ENCODE results near the gene CCDC185. TPM values are rescaled to one million over a fixed set of nuclear protein-coding genes. Genes with fewer than 3 reads are reported as not detected.

CCDC185 gene
- total and polyA plus RNA-seq, 10 donors: not detected

DNA sequence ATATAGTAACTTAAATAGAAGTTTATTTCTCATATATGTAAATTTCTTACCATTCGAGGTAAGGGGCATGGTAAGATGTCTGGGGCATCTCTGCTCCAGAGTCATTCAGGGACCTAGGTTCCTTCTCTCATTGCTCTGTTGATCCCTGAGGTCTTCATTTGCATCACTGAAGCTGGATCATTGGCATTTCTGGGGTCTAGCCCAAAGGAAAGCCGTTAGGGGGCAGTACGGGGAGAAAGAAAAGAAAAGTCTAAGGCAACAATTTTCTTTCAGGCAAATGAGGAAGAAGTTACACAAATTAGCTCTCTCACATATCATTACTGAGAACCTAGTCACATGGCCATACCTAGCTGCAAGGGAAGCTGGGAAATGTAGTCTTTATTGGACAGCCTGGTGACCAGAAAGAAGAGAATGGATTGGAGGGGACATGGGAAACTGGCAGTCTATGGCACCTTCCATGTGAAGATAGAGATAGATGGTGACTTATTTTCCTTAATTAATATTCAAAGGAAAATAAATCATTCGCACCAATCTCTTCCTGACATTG, 19.1 kb upstream of the CCDC185 start:
- TF ChIP-seq, protein P1, sequence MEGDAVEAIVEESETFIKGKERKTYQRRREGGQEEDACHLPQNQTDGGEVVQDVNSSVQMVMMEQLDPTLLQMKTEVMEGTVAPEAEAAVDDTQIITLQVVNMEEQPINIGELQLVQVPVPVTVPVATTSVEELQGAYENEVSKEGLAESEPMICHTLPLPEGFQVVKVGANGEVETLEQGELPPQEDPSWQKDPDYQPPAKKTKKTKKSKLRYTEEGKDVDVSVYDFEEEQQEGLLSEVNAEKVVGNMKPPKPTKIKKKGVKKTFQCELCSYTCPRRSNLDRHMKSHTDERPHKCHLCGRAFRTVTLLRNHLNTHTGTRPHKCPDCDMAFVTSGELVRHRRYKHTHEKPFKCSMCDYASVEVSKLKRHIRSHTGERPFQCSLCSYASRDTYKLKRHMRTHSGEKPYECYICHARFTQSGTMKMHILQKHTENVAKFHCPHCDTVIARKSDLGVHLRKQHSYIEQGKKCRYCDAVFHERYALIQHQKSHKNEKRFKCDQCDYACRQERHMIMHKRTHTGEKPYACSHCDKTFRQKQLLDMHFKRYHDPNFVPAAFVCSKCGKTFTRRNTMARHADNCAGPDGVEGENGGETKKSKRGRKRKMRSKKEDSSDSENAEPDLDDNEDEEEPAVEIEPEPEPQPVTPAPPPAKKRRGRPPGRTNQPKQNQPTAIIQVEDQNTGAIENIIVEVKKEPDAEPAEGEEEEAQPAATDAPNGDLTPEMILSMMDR (IDR thresholded peaks at IDR 0.05 in 8 of 11, conservative IDR thresholded peaks at IDR 0.05 in 3 of 11): no peak
- TF ChIP-seq POLR2AphosphoS5 (IDR thresholded peaks at IDR 0.05) (no peak), POLR2A (IDR thresholded peaks at IDR 0.05) (no peak)
- H3K27ac ChIP-seq: no peak overlapping the region
- peaks cover 0 to 17% (median 0%) of the 10 kb centered on the region in 7 donors for H3K27me3 ChIP-seq (replicated peaks in 1 of 7)
- intact Hi-C loops (cut with DNase I; ENCODE audit: low total_unique reads): no loop called here
- 76 to 87% (median 82%) methylated on average over 4 of the region's 4 CpGs for WGBS, 5 donors
- no peaks in the 10 kb centered on the region for H3K36me3 ChIP-seq
- DNase-seq: no peak
- H3K9me3 ChIP-seq: peaks cover 0 to 20% (median 10%) of the 10 kb centered on the region in 8 donors
- H3K4me1 ChIP-seq: no peaks in the 10 kb centered on the region
- H3K4me3 ChIP-seq: no peak overlapping the region

DNA sequence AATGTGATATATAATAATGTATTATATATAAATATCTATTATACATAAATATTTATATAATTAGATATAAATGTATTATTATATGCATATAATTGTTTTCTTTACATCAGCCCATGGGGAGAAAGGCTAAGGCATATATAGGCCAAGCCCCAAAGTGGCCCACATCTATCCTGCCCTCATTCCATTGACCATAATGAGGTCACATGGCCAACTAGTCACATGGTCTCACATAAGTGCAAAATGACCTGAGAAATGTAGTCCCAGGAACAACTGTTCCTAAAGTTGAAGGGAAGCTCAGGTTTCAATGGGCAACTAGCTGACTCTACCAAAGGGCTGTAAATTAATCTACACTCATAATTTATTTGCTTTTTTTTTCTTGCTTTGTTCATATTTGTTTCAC, 14.5 kb upstream of the CCDC185 start:
- Histone ChIP-seq H3K36me3 (no peaks in the 10 kb centered on the region), H3K27me3 (replicated peaks in 1 of 7) (peaks cover 0 to 19% (median 0%) of the 10 kb centered on the region in 7 donors), H3K9me3 (peaks cover 0 to 15% (median 10%) of the 10 kb centered on the region in 8 donors), H3K4me1 (no peaks in the 10 kb centered on the region), H3K4me3 (no peak overlapping the region), H3K27ac (no peak overlapping the region)
- intact Hi-C loops (cut with DNase I; ENCODE audit: low total_unique reads): no loop called here
- no peak for TF ChIP-seq POLR2A (IDR thresholded peaks at IDR 0.05)
- TF ChIP-seq, protein P1 (IDR thresholded peaks at IDR 0.05 in 8 of 11, conservative IDR thresholded peaks at IDR 0.05 in 3 of 11): no peak
- TF ChIP-seq POLR2AphosphoS5 (IDR thresholded peaks at IDR 0.05): no peak
- DNase-seq: no peak

DNA sequence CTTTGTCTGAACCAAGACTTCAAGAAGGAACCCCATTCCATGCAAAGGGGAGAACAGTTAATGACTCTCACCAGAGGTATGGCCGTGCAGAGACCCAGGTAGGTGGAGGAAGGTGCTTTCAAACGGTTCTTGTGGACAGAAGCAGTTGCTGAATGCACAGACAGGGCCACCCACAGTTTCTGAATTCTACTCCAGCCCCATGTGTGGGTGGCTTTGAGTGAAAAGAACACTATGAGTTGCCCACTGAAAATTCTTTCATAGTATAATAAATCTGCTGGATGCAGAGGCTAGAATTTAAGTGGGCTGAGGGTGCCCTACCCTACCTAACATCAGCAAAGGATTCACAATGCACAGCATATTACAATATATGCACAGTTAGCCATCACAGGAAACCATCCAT, 7.2 kb upstream of the CCDC185 start:
- intact Hi-C loops (cut with DNase I; ENCODE audit: low total_unique reads): no loop called here
- 52 to 76% (median 72%) methylated on average over 2 of the region's 2 CpGs for WGBS, 5 donors

DNA sequence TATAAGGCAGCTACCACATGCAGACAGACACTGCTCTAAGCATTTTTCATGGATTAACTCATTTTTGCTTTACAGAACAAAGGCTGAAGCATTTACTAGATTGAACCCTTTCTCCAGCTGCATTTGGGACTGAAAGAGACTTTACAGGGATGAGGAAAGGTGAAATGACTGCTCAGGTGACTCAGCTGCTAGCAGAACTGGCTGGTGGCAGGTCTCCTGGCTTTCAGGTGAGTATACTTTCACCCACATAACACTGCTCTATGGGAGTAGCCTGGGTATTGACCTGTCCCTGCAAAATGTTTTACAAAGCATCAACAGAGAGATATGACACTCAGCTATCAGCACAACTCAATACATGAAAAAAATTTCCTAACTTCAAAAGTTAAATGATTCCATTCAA, 2.6 kb upstream of the CCDC185 start:
- no peak for TF ChIP-seq POLR2A (IDR thresholded peaks at IDR 0.05)
- TF ChIP-seq, protein P1 (IDR thresholded peaks at IDR 0.05 in 8 of 11, conservative IDR thresholded peaks at IDR 0.05 in 3 of 11): no peak
- TF ChIP-seq POLR2AphosphoS5 (IDR thresholded peaks at IDR 0.05): no peak
- H3K27me3 ChIP-seq (replicated peaks in 1 of 7): peaks cover 0 to 74% (median 15%) of the 10 kb centered on the region in 7 donors
- H3K9me3 ChIP-seq: peaks cover 0 to 28% (median 0%) of the 10 kb centered on the region in 8 donors
- H3K4me1 ChIP-seq: no peaks in the 10 kb centered on the region
- no peaks in the 10 kb centered on the region for H3K36me3 ChIP-seq
- DNase-seq: no peak
- no peak overlapping the region for H3K4me3 ChIP-seq
- intact Hi-C loops (cut with DNase I; ENCODE audit: low total_unique reads): no loop called here
- H3K27ac ChIP-seq: no peak overlapping the region

More for the DNA sequence above, 7.2 kb upstream of the CCDC185 start:
- TF ChIP-seq POLR2AphosphoS5 (IDR thresholded peaks at IDR 0.05): no peak
- TF ChIP-seq, protein P1 (IDR thresholded peaks at IDR 0.05 in 8 of 11, conservative IDR thresholded peaks at IDR 0.05 in 3 of 11): no peak
- TF ChIP-seq POLR2A (IDR thresholded peaks at IDR 0.05): no peak
- Histone ChIP-seq H3K4me3 (no peak overlapping the region), H3K27ac (no peak overlapping the region), H3K4me1 (no peaks in the 10 kb centered on the region), H3K27me3 (replicated peaks in 1 of 7) (peaks cover 0 to 42% (median 0%) of the 10 kb centered on the region in 7 donors), H3K9me3 (no peaks in the 10 kb centered on the region), H3K36me3 (no peaks in the 10 kb centered on the region)
- DNase-seq: no peak
